HG02938 (cell line): ENCODE results near the gene CTSZ.
"Not testable (repeated sequence)": the region's sequence is repeated elsewhere in the genome, so short reads cannot be mapped to it uniquely, and the experiment has no call there.

Source experiments
- ATAC-seq: cut with Tn5 transposase; IDR thresholded peaks from one replicate; pipeline ENCODE4 v1.9.1; 2021; ENCODE audit warnings: mild to moderate bottlenecking, moderate library complexity; ENCODE audit not compliant: unreplicated experiment

CTSZ gene

GRCh38 chr20:58950603-58951002 is 56.5 kb downstream of the CTSZ start:
- no peak for ATAC-seq

- ATAC-seq: not testable (repeated sequence)
Observed at GRCh38 chr20:58947797-58948388, 59.2 kb downstream of the CTSZ start.

GRCh38 chr20:58945965-58946631 is 61.0 kb downstream of the CTSZ start:
- ATAC-seq: no peak
